Fibroblast of skin of abdomen (primary cell): ENCODE measurements around the gene TTC7B.

Experiments
- DNase-seq: peaks from one replicate; pipeline ENCODE4 v3.0.0-alpha.2; 2013

TTC7B gene

DNA sequence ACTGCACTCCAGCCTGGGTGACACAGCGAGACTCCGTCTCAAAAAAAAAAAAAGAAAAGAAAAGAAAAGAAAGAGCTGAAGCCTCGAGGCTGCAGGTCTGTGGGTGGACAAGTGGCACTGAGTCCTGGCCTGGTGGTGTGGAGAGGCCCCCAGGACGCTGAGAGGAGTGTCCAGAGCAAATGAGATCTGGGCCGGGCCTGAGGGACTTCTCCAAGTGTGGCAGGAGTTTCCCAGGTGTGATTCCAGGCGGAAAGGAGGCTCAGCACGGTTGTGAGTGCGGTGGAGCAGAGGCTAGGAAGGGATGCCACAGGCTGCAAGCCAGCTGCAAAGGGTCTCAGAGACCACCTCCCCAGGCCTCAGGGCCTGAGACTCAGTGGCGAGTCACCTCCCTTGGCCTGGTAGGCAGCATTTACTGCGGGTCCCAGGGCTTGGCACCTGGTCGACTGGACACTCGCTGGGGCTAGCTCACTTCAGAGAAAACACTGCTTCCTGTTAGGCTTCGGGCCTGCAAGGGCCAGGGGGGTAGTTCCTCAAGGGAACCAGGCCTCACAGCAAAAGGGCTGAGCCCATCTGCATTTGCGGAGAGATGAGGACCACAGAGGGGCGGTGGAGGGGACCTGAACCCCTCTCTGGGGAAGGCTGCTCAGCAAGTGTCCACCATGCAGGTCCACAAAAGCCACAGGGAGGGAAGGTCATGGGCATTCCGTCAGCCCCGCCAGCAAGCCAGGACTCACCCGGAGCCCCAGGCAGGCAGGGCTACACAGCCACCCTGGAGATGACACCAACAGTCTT, 11.7 kb downstream of the TTC7B start:
- no peak for DNase-seq

DNA sequence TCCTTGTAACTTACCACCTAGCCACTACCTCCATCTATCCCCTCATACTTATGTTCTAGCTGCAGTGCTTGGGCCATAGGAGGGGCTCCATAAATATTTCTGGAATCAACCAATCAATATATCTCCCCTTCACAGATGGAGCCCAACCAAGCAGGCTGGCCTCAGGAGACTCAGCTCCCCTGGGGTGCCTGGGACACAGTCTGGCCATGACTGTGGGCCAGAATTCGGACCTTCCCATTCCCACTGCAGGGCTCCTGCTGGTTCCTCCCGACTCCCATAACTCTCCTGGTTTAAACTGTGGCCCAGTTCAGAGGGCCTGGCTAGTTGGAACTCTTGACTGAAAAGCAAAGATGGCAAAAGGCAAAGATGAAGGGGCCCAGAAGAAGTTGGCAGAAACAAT, 13.0 kb downstream of the TTC7B start:
- no peak for DNase-seq

DNA sequence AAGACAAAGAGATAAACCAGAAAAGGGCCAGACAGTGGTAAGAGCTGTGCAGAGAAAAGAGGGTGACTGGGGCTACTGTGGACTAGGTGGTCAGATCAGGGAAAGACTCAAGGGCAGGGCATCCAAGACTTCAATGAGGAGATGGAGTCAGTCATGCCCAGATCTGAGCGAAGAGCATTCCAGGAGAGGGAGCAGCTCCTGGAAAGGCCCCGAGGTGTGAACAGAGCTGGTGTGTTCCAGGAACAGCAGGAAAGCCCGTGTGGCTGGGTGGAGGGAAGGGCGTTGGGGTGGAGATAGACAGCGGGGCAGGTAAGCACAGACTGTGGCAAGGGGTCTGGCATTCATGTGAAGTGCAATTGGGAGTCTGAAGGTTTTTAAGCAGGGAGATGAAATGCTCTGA, 16.8 kb downstream of the TTC7B start:
- DNase-seq: no peak

DNA sequence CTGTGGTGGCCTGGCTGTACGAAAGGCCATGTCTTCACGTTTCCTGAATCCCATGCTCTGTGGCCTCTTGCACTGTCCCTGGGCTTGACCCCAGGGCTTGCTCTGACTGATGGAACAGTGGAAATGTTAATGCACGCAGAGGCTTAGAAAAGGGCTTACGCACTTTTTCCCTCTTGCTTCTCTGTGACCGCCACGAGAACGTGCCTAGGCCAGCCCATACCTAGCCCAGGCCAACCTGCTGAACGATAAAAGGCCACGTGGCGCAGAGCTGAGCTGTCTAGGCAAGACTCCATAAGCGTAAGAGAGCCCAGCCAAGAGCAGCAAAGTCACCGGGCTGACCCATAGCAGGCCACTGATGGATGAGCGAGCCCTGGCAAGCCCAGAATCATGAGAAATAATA, 18.3 kb downstream of the TTC7B start:
- DNase-seq: no peak

DNA sequence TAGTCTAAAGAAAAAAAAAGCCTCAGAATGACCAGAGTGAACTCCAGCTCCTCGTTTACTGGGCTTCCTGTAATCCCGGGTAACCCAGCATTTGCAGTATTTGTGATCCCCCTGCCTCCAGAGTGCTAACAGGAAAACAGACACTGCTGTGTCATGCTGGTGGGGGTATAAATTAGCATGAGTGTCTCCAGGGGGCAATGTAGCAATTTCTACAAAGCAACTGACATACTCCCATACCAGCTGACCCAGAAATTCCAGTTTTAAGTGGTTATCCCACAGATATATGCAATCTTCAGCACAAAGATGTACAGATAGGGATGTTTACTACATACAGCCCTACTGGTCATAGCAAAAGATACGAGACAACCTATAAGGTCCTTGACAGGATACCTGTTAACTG, 18.8 kb downstream of the TTC7B start:
- DNase-seq: peak; percentile 45

DNA sequence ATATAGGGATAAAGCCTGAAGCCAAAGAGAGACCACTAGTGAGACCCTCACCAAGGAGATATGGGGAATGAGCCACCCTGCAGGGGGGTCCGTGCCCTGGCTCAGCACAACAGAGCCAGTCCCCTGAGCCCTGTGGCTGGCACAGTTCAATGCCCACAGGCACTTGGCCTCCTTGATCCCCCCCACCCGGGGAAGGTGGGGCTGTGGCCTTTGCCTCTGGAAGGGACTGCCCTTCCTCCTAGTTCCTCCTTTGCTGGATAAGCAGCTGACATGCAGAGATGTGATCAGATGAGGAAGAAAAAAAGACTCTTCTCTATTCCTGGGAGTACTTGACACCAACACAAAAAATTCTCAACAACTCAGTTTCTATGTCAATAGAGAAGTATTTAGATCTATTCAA, 19.9 kb downstream of the TTC7B start:
- no peak for DNase-seq

DNA sequence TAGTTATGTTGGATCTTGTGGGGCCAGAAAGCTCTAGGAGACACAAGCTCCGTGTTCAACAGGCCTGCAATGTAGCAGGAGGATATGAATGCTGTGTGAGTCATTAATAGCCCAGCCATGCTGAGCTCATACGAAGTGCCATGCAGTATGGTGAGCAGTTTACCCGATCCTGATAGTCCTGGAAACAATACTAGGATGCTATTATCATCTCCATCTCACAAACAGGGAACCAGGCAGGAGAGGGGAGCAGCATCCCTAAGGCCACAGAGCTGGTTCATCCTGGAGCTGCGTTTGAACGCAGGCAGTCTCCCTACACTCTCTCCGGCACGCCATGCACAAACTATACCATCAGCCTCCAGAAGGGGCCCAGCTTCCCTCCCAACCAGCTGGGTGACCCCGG, 20.5 kb downstream of the TTC7B start:
- DNase-seq: peak; percentile 83

DNA sequence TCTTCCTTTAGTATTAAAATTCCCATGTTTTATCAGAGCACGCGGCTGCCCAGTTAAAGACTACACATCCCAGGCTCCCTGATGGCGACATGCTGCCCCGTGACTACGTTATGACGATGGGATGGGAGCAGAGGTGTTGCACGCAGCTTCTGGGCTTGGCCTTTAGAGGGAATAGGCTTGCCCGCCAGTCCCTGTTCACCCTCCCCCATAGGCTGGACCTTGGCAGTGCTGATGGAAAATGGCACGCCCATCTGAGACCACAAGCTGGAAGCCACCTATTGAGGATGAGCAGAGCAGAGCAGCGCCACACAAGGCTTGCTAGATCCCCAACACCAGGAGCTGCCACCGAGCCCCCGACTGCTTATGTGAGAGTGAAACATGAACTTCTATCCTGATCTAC, 24.7 kb downstream of the TTC7B start:
- no peak for DNase-seq

DNA sequence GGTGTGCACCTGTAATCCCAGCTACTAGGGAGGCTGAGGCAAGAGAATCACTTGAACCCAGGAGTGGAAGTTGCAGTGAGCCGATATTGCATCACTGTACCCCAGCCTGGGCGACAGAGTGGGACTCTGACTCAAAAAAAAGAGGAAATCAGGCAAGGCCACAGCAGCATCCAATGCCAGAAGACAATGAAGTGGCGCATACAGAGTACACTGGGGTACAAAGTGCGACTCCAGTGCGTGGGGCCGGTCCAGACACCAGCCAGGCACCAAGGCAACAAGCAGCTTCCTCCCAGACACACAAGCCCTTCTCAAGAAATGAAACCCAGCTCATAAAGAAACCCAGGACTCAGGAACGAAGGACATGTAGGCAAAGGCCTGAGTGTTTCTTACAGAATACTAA, 28.2 kb downstream of the TTC7B start:
- DNase-seq: no peak

DNA sequence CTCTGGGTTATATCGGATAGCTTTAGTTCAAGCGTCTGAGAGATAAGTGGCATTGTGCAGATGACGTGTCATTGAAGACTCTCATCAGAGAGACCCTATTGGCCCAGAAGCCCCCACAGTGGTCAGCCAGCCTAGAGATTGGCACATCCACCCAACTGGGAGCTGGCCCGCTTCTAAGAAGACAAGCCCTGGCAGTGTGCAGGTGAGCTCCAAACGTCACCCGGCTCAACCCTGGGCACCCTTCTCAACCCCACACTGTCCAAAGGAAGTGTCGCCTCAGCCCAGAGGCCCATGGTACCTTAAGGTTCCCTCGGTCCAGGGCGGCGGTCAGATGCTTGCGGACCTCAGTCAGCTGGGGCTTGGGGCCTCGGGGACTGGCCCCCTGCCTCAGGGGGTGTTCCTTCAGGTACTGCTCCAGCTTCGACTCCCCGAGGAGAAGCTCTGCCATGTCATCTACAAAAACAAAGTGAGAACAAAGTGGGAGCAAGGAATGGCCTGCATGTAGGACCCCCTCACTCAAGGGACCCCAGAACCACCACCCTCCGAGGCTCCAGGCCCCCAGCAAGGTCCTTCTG, 30.3 kb downstream of the TTC7B start:
- DNase-seq: no peak

DNA sequence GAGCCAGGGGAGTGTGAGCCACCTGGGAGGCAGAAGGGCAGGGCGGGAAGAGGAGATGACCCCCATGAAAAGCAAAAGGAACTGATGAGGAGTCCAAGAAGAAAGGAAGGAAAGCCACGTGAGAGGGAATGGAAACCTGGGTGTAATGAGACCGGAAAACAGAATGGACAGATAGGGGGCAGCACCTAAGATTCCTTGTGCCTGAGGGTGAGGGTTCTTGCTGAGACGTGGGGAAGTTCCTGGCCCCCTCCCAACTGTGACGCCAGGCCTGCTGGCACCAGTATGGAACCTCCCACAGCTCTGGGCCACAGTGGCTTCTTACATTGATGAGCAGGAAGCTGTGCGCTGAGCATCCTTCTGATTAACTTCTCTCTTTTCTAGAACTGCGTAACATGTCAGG, 30.8 kb downstream of the TTC7B start:
- DNase-seq: peak; percentile 16

DNA sequence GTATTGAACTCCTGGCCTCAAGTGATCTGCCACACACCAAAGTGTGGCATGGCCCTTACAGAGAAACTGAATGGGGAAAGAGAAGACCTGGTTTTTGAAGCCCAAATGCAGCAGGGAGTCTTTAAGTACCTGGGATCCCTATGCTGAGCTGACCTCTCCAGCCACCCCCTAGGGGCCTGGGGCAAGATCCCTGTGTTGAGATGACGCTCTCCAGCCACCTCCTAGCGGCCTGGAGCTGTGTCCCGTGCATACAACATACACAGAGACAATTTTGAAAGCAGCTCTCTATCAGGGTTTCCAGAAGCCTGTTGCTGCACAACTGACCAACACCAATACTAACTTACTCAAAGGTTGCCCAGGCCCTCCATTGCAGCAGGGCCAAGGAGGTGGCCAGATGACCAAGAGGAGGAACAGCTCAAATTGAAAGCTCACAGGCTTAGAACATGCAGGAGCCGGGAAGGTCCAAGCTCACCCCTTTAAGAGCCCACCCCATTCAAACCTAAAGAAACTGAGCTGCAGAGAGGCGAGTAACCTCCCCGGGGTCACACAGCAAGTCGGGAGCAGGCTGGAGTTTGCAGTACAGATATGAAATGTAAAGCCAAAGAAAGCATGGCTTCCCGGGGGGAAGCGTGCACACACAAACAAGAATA, 31.5 kb downstream of the TTC7B start:
- no peak for DNase-seq

DNA sequence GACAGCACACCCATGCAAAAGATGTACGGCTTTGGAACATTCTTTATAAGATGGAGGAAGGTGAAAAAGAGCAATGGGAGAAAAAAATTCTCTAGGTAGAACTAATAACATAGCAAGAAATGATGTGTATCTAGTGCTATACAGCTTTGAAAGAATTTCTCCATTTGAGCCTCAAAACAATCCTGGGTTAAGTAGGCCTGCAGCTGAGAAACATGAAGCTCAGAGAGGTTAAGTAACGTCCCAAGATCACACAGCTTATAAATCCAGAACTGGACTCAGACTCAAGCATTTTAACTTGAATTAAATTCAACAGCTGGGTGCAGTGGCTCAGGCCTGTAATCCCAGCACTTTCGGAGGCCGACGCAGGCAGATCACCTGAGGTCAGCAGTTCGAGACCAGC, 32.9 kb downstream of the TTC7B start:
- DNase-seq: no peak

DNA sequence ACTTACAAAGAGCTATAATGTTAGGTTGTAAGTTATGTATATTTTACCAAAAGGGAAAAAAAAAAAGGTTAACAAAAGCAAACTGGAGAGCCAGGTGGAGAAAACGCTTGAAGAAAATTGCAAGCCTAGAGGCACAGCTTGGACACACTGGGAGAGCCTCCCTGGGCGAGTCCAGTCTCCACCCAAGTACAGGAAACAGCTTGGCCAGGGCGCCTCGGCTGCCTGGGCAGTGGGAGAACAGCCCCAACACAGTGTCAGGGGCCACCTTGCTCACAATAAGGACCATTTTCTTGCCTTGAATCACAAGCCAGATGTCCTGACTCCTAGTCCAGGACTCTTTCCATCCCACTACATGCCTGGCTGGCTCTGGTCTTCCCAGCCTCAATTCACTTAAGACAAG, 33.3 kb downstream of the TTC7B start:
- no peak for DNase-seq

DNA sequence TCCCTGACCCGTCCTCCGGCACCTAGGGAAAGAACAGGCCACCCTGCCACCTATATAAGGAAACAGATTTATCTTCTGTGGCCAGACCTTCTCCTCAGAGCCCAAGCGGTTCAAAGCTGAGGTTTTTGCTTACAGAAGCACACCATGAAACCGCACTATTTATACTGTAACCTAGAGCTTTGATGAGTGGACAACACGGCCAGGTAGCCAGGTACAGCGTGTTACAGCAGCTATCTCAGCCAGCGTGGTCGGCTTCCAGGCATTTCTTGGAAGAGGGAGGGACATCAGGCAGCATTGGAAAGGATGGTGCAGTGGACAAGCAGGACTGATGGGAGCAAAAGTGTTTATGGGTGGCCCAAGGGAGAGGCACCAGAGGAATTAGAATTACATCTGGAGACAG, 34.4 kb downstream of the TTC7B start:
- no peak for DNase-seq

DNA sequence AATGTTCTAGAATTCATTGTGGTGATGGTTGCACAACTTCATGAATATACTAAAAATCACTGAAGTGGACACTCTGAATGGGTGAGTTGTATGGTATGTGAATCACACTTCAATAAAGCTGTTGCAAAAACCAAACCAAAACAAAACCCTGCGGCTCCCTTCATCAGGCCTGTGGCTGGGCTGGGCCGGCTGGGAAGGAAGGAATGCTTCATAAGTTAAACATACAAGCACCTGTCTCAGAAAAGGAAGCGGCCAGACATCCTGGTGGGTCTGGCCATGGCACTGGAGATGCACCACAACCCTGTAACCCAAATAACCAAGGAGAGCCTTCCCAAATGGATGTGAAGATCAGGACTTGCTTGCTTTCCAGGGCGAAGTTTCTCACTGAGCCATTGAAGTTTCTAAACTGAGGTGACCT, 34.9 kb downstream of the TTC7B start:
- peak; percentile 27 for DNase-seq

DNA sequence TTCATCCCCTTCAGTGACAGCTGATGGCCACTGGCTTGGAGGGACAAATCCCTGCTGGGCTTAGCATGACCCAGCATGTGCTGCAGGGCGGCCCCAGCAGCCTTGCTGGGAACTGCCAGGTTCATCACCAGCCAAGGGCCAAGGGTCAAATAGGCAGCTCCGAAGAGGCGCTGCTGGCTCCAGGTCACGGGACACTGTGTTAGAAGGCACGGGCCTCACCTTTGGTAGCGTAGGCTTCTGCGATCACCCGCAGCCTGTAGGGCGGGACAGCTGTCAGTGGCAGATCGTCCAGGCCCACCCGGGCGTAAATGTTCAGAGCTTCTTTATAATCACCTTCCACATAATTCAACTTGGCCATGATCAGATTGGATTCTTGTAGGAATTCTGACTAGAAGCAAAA, 35.7 kb downstream of the TTC7B start:
- DNase-seq: no peak

DNA sequence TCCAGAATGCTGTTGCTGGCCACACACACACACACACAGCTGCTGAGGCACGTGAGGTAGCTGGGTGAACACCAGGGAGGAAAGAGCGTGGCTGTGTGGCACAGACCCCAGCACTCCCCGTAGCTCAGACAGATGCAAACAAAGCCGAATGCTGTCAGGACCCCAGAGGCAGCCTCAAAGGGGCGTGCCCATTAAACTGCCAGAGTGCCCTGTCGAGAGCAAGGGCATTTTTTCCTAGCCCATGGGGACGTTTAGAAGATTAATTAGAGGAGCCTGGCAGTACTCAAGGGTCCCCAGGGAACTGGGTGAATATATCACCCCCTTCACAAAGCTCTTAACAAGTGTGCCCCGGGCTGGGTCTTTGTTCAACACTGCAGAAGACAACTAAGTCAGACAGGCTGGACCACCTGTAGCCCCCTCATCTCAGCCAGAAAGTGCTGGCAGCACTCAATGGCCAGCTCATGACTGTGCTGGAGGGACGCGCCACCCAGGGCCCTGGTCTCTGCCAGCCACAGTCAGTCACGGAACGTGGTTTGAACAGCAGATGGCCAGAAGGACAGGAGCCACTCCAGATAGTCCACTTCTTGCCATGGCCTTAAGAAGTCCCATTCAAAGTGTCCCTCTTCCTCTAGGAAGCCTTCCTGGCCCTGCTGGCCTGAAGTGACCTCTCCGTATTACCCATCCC, 37.5 kb downstream of the TTC7B start:
- DNase-seq: no peak

DNA sequence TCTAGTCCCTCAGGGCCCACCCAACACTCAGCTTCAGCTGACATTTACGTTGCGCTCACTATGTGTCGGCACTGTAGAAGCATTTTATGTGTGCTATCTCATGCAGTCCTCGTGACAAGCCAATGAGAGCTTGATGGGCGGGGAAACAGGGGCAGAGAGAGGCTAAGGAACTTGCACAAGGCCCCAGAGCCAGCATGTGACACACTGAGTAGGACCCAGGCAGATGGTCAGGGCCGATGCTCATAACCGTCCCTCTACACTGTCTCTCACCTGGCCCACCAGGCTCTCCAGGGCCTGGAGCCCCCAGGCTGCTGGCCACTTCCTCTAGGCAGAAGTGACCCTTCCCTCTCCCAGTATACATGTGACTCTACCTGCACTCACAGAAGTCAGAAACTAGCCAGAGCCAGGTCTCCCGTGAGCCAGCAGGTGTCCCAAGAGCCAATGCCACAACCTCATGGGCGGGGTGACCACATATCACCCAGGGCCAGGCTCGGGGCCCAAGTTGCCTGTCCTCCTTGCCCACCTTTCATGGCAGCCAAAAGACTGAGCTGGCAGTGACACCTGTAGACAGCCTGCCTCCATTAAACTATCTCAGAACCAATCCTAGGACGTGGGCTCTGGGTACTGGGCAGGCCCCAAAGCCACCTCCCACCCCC, 38.3 kb downstream of the TTC7B start:
- no peak for DNase-seq

DNA sequence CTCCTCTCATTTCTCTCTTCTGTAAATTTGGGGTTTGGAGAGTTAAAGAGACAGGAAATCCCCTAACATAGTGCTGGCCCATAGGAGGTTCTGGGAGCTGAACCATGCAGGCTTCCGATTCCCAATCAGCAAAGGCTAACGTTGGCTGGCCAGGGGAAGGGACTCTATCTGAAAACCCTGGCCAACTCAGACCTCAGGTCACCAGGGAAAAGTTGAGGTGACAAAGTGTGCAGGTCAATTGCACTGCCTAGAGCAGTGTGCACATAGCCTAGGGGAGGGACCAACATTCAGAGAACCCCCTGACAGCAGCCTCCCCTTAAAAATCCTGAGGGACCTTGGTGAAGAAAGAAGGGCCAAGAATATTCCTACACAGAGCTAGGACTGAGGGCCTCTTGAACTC, 38.9 kb downstream of the TTC7B start:
- DNase-seq: no peak

DNA sequence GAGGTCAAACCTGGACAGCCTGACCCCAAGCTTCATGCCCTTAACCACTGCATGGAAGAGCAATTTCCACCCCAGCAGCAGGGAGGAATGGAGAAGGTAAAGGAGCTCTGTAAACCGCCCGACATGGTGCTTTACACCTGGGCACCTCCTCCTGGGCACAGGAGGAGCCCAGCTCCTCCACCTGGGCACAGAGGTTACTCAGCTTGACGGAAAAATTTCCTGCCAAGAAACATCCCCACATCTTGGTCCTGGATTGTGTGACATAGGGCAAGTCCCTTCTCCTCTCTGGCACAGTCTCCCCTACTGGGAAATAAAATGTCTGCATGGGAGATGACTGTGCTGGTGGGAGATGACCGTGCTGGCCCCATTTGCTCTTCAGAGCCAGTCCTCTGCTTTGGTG, 40.8 kb downstream of the TTC7B start:
- DNase-seq: no peak

DNA sequence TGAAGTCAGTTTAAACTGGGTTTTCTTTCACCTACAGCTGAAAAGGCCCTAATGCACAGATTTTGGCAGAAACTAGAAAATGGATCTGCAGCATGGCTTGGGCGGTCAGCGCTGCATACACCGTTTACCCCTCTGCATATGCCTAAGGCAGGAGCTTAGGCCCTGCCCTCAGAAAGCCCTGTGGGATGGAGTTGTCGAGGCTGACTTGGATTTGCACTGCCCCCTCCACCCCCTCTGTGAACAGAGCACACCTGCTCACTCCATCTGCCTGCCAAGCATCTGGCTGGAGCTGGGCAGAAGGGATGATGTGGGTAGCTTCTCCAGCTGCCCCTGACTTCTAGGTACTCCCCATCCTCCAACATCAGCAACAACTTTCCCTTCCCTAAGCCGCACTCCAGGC, 41.9 kb downstream of the TTC7B start:
- DNase-seq: no peak

DNA sequence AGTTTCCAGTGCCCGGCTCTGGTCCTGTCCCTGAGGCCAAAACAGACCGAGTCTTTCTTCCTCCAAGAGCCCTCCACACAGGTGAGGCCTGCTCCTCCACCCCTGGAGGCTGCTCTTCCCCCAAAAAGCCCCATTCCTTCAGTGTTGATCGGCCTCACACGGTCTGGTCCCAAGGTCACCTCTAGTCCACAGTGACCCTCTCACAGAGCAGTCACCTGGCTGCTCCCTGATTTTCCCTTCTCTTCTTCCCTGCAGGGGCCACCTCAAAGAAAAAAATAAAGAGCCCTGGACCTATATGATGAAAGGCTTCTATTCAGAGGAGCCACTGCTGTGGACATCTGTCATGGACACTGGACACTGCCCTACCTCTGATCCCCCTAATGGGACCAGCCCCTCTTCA, 42.5 kb downstream of the TTC7B start:
- no peak for DNase-seq
